Panc1 (cell line): ENCODE measurements around the gene HNRNPM. TPM values are rescaled to one million over a fixed set of nuclear protein-coding genes. Genes with fewer than 3 reads are reported as not detected.

ENCODE experiments used
- ATAC-seq: fragments of 200-7000 bp; cut with Tn5 transposase; 2 replicates; pipeline ENCODE4 v1.9.1; 2020; ENCODE audit warnings: mild to moderate bottlenecking, moderate library complexity
- BruUV-seq: library from RNA; stranded (reverse); fragments of 400-500 nt; replicated peaks from 2 replicates; lab custom pipeline; 2021; lab: Mats Ljungman, UMichigan
- CTCF ChIA-PET: fragments of 300-600 bp; sonication (Branson Sonifier 250); formaldehyde crosslinking; loops from one replicate; lab custom pipeline; 2022; ENCODE audit warnings: antibody characterized with exemption; lab: Charles Lee
- POLR2A ChIA-PET: fragments of 300-600 bp; sonication (Branson Sonifier 250); formaldehyde crosslinking; loops from one replicate; lab custom pipeline; 2022; ENCODE audit warnings: antibody characterized with exemption; lab: Charles Lee
- DNase-seq: peaks from one replicate; pipeline ENCODE4 v3.0.0-alpha.2; 2010; ENCODE audit warnings: low read depth, low spot score
- H3K27ac ChIP-seq: 2 replicates; pipeline ENCODE4 v1.5.1; 2011; ENCODE audit warnings: mild to moderate bottlenecking, low read length, inconsistent platforms
- H3K27me3 ChIP-seq: fragments of 200-500 bp; sonication (Bioruptor generic); 2 replicates; pipeline ENCODE4 v1.6.0; 2014; ENCODE audit warnings: low read length, inconsistent platforms; ENCODE audit not compliant: control insufficient read depth, insufficient read depth
- H3K36me3 ChIP-seq: fragments of 200-500 bp; sonication (Bioruptor generic); 2 replicates; pipeline ENCODE4 v1.5.1; 2014; ENCODE audit warnings: inconsistent platforms, mild to moderate bottlenecking, low read length, moderate library complexity; ENCODE audit not compliant: control insufficient read depth, insufficient read depth
- H3K4me1 ChIP-seq: 2 replicates; pipeline ENCODE4 v1.5.1; 2011; ENCODE audit warnings: inconsistent platforms, mild to moderate bottlenecking, low read length, moderate library complexity; ENCODE audit not compliant: control insufficient read depth, insufficient read depth
- H3K4me3 ChIP-seq, 2 experiments: 2 replicates each; pipeline ENCODE4 v1.5.1; 2011 to 2012; ENCODE audit warnings: low read depth in 2 of 2, low read length in 2 of 2, mild to moderate bottlenecking in 2 of 2, inconsistent platforms in 1 of 2, moderate library complexity in 1 of 2
- H3K9me3 ChIP-seq: fragments of 200-500 bp; sonication (Bioruptor generic); 2 replicates; pipeline ENCODE4 v1.5.1; 2014; ENCODE audit warnings: low read depth, mild to moderate bottlenecking, inconsistent platforms, low read length, moderate library complexity; ENCODE audit not compliant: control insufficient read depth, insufficient read depth
- POLR2AphosphoS5 ChIP-seq: IDR thresholded peaks from 2 replicates; pipeline ENCODE4 v1.6.1; 2012; ENCODE audit warnings: mild to moderate bottlenecking, low read depth, low read length, moderate library complexity
- SIN3A ChIP-seq: IDR thresholded peaks from 2 replicates; pipeline ENCODE4 v1.6.1; 2012; ENCODE audit warnings: low read depth, mild to moderate bottlenecking, low read length, moderate library complexity, borderline replicate concordance; ENCODE audit not compliant: insufficient read depth
- TCF7L2 ChIP-seq: IDR thresholded peaks from 2 replicates; pipeline ENCODE4 v1.6.1; 2011; ENCODE audit warnings: mild to moderate bottlenecking, low read depth, low read length, inconsistent platforms
- in situ Hi-C: cut with HindIII; loops from 2 replicates; pipeline ENCODE4 v1.10.0; 2016; ENCODE audit warnings: low sequenced_read_pairs, low pct_unique_long_range_greater_than_20kb
- intact Hi-C: fragments of 100-400 bp; cut with micrococcal nuclease; formaldehyde crosslinking; loops from one replicate; pipeline ENCODE4 v1.10.0; 2022; ENCODE audit not compliant: unreplicated experiment
- total RNA-seq: library from RNA; stranded (reverse); gene quantifications from one replicate; pipeline ENCODE4 v1.2.1, GENCODE V29; 2021; ENCODE audit not compliant: unreplicated experiment
- TF ChIP-seq, protein P1 (sequence below): fragments of 450-650 bp; IDR thresholded peaks from 2 replicates; pipeline ENCODE4 v1.5.1; 2017; ENCODE audit warnings: mild to moderate bottlenecking
- TF ChIP-seq, protein P2 (sequence below), 2 experiments: IDR thresholded peaks; 2 replicates each; pipeline ENCODE4 v1.6.1; 2011 to 2012; ENCODE audit warnings: low read depth in 2 of 2, control low read depth in 1 of 2, low read length in 1 of 2, mild to moderate bottlenecking in 1 of 2, moderate library complexity in 1 of 2; ENCODE audit not compliant: insufficient read depth in 1 of 2

HNRNPM gene
- total RNA-seq, 1 experiment from 2014 or later, result 225 TPM

DNA sequence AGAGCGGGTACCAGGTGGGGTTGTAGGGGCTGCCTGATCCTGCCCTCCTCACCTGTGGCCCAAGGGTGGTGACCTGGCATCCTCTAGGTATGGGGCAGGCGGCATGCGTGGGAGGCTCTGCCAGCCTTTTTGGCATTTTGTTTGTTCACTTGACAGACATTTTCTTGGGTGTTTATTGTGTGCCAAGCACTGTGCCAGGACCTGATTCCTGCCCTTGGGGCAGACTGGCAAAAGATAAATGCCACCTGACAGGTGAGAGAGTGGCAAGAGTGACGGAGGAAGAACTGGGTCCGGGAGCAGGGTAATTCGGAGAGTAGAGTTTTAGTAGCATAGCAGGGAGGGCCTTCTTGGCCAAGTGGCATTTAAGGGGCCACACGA, 48.6 kb upstream of the HNRNPM start:
- H3K4me1 ChIP-seq, result peaks cover 67% of the 10 kb centered on the region
- ChIA-PET POLR2A (interaction anchor here (0.6 kb wide), 1 partner anchor 60 kb away, joined by 15 read pairs; no protein-coding TSS in a partner anchor), CTCF (no interaction called here)
- no TSS peak for BruUV-seq
- H3K4me3 ChIP-seq, result no peak overlapping the region
- ATAC-seq (no peak), DNase-seq (no peak)
- intact Hi-C loops (loop anchor here (1.0 kb wide), 1 partner anchor 42 kb away; no protein-coding TSS in a partner anchor), in situ Hi-C loops (no loop called here)
- H3K36me3 ChIP-seq, result no peaks in the 10 kb centered on the region
- peak overlapping the region; percentile 69; the same call in 1 of the 2 replicates for H3K27ac ChIP-seq
- TF ChIP-seq, protein P1, sequence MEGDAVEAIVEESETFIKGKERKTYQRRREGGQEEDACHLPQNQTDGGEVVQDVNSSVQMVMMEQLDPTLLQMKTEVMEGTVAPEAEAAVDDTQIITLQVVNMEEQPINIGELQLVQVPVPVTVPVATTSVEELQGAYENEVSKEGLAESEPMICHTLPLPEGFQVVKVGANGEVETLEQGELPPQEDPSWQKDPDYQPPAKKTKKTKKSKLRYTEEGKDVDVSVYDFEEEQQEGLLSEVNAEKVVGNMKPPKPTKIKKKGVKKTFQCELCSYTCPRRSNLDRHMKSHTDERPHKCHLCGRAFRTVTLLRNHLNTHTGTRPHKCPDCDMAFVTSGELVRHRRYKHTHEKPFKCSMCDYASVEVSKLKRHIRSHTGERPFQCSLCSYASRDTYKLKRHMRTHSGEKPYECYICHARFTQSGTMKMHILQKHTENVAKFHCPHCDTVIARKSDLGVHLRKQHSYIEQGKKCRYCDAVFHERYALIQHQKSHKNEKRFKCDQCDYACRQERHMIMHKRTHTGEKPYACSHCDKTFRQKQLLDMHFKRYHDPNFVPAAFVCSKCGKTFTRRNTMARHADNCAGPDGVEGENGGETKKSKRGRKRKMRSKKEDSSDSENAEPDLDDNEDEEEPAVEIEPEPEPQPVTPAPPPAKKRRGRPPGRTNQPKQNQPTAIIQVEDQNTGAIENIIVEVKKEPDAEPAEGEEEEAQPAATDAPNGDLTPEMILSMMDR, result no peak
- TF ChIP-seq, protein P2, sequence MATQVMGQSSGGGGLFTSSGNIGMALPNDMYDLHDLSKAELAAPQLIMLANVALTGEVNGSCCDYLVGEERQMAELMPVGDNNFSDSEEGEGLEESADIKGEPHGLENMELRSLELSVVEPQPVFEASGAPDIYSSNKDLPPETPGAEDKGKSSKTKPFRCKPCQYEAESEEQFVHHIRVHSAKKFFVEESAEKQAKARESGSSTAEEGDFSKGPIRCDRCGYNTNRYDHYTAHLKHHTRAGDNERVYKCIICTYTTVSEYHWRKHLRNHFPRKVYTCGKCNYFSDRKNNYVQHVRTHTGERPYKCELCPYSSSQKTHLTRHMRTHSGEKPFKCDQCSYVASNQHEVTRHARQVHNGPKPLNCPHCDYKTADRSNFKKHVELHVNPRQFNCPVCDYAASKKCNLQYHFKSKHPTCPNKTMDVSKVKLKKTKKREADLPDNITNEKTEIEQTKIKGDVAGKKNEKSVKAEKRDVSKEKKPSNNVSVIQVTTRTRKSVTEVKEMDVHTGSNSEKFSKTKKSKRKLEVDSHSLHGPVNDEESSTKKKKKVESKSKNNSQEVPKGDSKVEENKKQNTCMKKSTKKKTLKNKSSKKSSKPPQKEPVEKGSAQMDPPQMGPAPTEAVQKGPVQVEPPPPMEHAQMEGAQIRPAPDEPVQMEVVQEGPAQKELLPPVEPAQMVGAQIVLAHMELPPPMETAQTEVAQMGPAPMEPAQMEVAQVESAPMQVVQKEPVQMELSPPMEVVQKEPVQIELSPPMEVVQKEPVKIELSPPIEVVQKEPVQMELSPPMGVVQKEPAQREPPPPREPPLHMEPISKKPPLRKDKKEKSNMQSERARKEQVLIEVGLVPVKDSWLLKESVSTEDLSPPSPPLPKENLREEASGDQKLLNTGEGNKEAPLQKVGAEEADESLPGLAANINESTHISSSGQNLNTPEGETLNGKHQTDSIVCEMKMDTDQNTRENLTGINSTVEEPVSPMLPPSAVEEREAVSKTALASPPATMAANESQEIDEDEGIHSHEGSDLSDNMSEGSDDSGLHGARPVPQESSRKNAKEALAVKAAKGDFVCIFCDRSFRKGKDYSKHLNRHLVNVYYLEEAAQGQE (IDR thresholded peaks at IDR 0.05; ENCODE audit: insufficient read depth in 1 of 2, low read depth in 2 of 2, low read length in 1 of 2), result no peak
- TF ChIP-seq TCF7L2 (no peak), SIN3A (no peak), POLR2AphosphoS5 (no peak)
- no peaks in the 10 kb centered on the region for H3K9me3 ChIP-seq
- no peaks in the 10 kb centered on the region for H3K27me3 ChIP-seq

DNA sequence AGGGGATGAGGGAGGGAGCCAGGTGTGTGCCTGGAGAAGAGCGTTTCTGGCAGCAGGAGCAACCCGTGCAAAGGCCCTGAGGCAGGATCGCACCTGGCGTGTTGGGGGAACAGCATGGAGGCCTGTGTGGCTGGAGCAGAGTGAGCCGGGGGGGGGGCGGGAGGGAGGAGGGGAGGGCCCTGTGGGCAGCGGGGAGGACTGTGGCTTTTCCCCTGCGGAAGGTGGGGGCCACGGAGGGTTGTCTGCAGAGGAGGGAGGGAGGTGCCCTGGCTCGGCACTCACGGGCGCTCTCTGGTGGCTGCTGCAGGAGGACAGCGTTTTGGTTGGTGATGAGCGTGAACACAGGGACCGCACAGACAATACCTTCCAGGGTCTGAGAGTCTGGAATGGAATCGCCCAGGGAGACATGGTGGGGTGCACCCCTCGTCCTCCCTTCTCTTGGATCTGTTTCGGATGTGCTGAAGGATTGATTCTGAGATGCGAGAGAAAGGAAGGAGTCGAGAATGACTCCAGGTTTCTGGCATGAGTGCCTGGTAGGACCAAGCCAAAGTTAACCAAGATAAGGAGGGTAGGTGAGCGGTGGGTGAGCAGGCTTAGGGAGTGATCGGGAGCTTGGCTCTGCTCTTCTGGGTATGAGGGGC, 48.1 kb upstream of the HNRNPM start:
- no peaks in the 10 kb centered on the region for H3K27me3 ChIP-seq

More for the DNA sequence above, 48.1 kb upstream of the HNRNPM start:
- ChIA-PET POLR2A (interaction anchor here (0.6 kb wide), 1 partner anchor 59 kb away, joined by 15 read pairs; no protein-coding TSS in a partner anchor), CTCF (no interaction called here)
- DNase-seq (peak; percentile 18), ATAC-seq (peak; percentile 63)
- intact Hi-C loops, result loop anchor here (1.0 kb wide), 1 partner anchor 42 kb away; no protein-coding TSS in a partner anchor
- TF ChIP-seq, protein P1, result peak; percentile 85; the same call in 1 of the 2 replicates
- no peak for TF ChIP-seq TCF7L2
- Histone ChIP-seq H3K4me1 (peaks cover 62% of the 10 kb centered on the region), H3K9me3 (no peaks in the 10 kb centered on the region), H3K36me3 (no peaks in the 10 kb centered on the region), H3K4me3 (no peak overlapping the region), H3K27ac (peak overlapping the region; percentile 75)
- TSS peak; percentile 16 for BruUV-seq
- in situ Hi-C loops, result no loop called here
